ENCODE results near the gene C10orf95.
A peak's percentile ranks its signal among the peaks of the same experiment; 100 is the strongest.

The C10orf95 gene

GRCh38 chr10:102413806-102414561, 37.4 kb downstream of the C10orf95 start:
- no peak for DNase-seq

- peak; percentile 8 for DNase-seq
Measured at GRCh38 chr10:102413053-102413705, 38.2 kb downstream of the C10orf95 start.

GRCh38 chr10:102412293-102412692, 39.0 kb downstream of the C10orf95 start:
- no peak for DNase-seq

DNA sequence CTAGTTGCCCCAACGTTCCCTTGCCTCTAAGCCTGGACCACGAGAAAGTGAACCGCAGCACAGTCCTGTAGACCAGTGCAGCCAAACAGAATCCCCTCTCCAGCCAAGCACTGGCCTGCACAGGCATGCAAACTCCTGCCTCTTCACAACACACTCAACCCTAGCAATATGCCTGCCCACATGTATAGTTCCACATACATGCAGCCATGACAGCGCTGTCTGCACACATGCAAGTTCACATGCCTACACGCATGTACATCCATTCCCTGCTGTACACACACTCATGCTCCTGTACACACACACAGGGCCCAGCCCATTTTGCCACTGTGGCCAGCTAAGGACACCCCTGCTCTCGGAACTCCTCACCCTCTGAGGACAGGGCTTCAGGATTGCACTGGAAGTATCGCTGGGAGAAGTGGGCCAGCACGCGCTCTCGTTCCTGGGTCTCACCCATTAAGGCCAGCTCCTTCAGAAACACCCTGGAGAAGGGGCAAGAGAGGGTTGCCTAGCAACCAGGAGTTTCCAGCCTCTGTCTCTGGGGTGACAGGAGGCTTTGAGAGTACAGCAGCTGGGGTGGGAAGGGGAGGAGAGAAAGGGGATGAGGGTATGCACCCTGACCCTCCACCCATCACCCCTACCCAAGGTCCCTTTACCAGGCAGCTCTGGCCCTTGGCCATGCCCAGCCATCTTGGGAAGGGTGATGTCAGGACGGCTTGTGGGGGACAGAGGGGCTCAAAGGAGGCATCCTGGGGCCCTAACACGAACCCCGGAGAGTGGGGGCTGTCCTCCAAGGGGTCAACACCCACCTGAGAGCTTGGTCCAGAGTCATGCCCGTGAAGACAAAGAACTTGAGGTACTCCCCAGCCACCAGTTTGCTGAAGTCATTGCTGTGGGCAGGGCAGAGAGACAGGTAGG, 39.7 kb downstream of the C10orf95 start:
- DNase-seq: no peak

GRCh38 chr10:102410429-102411073, 40.8 kb downstream of the C10orf95 start:
- DNase-seq: no peak

- no peak for DNase-seq
Measured at GRCh38 chr10:102409604-102410428, 41.5 kb downstream of the C10orf95 start.

DNA sequence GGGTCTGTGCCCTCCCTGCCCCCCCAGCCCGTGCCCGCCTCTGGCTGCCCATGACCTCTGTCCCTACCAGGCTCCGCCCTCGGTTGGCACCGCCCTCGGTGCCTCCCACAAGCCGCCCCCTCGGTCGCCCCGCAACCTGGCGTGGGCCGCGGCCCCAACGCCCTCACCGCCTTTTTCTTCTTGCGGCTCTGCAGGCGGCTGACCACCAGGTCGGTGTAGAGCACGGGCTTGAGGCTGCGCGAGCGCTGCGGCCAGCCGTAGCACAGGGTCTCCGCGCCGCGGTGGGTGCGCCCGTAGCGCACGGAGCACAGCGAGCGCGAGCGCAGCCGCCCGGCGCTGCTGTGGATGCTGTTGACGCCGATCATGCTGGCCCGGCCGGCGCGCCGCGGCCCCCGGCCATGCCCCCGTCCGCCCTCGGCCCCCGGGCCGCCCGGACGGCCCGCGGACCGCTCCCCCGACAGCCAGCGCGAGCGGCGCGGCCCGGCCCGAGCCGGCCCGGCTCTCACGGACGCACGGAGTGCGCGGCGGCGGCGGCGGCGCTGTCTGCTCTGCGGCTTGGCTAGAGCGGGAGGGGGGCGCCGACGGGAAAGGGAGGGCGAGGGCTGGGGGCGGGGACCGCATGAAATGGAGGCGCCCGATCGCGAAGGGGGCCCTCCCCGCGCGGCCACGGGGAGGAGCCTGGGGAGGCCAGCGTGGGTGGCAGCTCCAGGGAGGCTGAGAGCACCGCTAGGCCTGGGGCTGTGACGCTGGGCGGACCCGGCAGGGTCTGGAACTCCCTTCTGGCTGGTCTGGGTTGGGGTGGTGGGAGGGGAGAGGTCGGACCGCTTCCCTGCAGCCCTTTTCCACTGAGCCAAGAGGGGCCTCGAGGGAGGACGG, 42.4 kb downstream of the C10orf95 start:
- no peak for DNase-seq

DNA sequence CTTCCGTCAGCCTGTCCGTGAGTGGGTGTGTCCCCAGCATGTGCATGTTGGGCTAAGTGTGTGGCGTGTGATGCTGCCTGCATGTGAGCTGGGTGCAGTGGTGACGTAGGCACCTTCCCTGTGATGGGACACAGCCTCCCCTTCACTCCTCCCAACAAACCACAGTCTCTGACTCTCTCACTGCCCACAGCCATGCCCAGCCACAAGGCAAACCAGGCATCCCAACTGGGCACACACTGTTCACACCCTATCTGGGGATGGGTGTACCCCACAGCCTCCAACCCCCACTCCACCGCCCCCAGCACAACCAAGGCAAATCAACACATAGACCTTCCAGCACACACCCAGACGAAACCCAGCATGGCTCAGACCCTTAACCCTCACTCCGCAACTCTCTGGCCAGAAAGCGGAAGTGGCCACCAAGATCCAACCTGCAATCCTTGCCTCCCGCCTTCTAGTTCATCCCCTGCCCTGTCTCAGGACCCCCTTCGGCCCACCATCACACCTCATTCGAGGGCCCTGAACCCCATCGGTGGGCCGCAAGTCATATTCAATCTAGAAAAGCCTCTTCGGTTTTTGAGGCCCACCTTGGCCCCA, 43.1 kb downstream of the C10orf95 start:
- DNase-seq: no peak

GRCh38 chr10:102407425-102408130, 43.8 kb downstream of the C10orf95 start:
- no peak for DNase-seq

- no peak for DNase-seq
Measured at GRCh38 chr10:102406815-102407214, 44.5 kb downstream of the C10orf95 start.

GRCh38 chr10:102405632-102406031, 45.7 kb downstream of the C10orf95 start:
- no peak for DNase-seq

GRCh38 chr10:102405108-102405571, 46.2 kb downstream of the C10orf95 start:
- no peak for DNase-seq

GRCh38 chr10:102404361-102405107, 46.8 kb downstream of the C10orf95 start:
- DNase-seq: no peak

DNA sequence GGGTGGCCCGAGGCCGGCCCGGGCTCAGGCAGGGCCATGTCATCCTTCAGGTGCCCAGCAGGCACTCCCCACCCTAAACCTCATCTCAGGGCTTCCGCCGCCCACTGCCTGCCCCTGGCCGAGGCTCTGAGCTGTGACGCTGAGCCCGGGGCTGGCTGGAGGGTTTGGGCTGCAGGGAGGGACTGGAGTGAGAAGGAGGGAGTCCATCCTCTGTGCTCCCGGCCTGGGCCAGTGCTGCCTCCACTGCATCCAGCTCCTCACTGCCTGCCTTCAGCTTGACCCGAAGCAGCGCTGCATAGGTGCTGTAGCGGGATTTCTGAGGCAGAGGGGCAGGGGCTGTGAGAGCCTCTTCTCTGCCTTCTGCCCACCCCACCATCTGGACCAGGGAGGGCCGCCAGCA, 48.2 kb downstream of the C10orf95 start:
- no peak for DNase-seq

GRCh38 chr10:102402512-102402896, 48.8 kb downstream of the C10orf95 start:
- no peak for DNase-seq

- DNase-seq: no peak
Measured at GRCh38 chr10:102401735-102402511, 49.4 kb downstream of the C10orf95 start.

GRCh38 chr10:102401342-102401654, 50.0 kb downstream of the C10orf95 start:
- DNase-seq: no peak

GRCh38 chr10:102400598-102401341, 50.6 kb downstream of the C10orf95 start:
- DNase-seq: no peak
